Posterior cingulate gyrus (tissue), 11 donors: ENCODE results near the gene ASPG.

ENCODE experiments used
- DNase-seq, 10 donors: peaks; one replicate each; pipeline versions ENCODE4 v3.0.0 to v3.0.0-alpha.2; 2020 to 2021; ENCODE audit warnings: mixed read lengths in 3 of 10
- intact Hi-C: fragments of 100-400 bp; cut with DNase I; formaldehyde crosslinking; loops from one replicate; pipeline ENCODE4 v1.15.1; 2023

The ASPG gene

GRCh38 chr14:104091927-104092771, 6.6 kb downstream of the ASPG start:
- intact Hi-C loops, result loop anchor here (5.0 kb wide), 1 partner anchor 40 kb away; no protein-coding TSS in a partner anchor

DNA sequence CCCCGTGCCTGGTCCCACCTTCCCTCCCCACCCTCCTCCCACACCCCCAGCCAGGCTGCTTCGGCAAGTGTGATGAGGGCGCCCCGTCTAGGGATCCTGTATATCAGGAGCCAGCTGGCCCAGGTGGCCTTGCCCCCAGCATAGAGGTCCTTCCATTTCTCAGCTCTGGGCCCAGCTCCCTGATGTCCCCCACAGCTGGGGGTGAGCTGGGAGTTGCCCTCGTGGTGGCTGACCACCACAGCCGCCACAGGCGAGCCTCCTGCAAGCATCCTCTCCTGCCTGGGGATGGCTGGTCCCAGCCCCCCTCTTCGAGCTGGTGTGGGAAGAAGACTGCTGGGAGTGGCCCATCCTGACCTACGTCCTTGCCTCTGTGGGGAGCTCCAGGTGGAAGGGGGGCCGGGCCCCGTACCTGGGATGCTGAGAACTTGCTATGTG, 7.4 kb downstream of the ASPG start:
- DNase-seq, result peak in 5 of 10 donors; percentile 5 to 78 (median 59)
- intact Hi-C loops, result loop anchor here (5.0 kb wide), 1 partner anchor 39 kb away; no protein-coding TSS in a partner anchor

More at GRCh38 chr14:104091927-104092771, 6.6 kb downstream of the ASPG start:
- DNase-seq, result peak in 6 of 10 donors; percentile 5 to 85 (median 48)

DNA sequence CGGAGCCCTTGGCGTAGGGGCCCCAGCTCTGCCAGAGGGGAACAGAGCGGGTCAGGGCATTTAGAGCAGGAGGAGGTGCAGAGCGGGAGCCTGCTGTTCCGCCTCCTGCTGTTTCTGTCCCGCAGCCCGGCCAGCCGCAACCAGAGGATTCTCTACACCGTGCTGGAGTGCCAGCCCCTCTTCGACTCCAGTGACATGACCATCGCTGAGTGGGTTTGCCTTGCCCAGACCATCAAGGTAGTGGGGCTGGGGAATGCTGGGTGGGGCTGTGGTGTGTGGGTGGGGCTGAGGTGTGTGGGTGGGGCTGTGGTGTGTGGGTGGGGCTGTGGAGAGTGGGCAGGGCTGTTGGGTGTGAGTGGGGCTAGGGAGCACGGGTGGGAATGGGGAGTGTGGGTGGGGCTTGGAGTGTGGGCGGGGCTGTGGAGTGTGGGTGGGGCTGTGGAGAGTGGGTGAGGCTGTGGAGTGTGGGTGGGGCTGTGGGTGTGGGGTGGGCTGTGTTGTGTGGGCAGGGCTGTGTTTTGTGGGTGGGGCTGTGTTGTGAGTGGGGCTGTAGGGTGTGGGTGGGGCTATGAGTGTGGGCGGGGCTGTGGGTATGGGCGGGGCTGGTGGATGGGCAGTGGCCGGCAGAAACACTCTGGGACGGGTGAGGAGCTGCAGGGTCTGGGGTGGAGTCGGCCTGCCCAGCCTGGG, 8.0 kb downstream of the ASPG start:
- peak in 5 of 10 donors; percentile 4 to 68 (median 44) for DNase-seq
- intact Hi-C loops, result loop anchor here (5.0 kb wide), 1 partner anchor 39 kb away; no protein-coding TSS in a partner anchor

DNA sequence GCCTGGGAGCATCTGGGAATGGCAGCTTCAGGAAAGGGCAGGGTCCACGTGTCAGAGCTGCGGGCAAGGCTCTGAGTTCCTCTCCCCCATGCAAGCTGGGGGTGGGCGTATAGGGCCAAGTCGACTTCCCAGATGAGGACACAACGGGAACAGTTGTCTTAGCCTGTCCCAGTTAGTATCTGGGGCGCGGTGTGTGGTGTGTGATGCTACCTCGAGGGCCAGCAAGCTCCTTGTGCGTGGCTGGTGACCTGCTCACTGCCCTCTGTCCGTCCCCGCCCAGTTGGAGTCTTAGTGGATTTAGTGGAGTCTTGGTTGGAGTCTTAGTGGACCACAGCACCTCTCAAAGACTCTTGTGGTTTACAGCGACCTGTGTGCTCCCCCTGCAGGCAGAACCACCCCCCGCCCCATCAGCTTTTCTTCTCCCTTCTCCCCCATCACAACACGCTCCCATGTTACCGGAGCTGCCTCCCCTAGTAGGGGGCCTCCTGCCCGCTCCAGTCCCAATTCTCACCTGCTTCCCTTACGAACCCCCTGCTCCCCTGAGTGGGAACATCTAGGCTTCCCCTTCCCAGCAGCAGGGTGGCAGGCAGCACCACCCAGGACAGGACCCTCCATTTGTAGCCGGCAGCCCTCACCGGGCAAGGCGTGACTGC, 8.7 kb downstream of the ASPG start:
- intact Hi-C loops, result loop anchor here (5.0 kb wide), 1 partner anchor 38 kb away; no protein-coding TSS in a partner anchor
- DNase-seq, result peak in 4 of 10 donors; percentile 5 to 79 (median 51)

- DNase-seq, result peak; percentile 47 to 95 (median 75)
- intact Hi-C loops, result loop anchor here (5.0 kb wide), 1 partner anchor 37 kb away; no protein-coding TSS in a partner anchor
Observed at GRCh38 chr14:104094709-104095425, 9.4 kb downstream of the ASPG start.

GRCh38 chr14:104095426-104096310, 10.2 kb downstream of the ASPG start:
- intact Hi-C loops, result no loop called here
- peak in 4 of 10 donors; percentile 5 to 82 (median 61) for DNase-seq

- peak in 3 of 10 donors; percentile 47 to 65 (median 52) for DNase-seq
- intact Hi-C loops, result no loop called here
Observed at GRCh38 chr14:104096318-104096717, 10.8 kb downstream of the ASPG start.

DNA sequence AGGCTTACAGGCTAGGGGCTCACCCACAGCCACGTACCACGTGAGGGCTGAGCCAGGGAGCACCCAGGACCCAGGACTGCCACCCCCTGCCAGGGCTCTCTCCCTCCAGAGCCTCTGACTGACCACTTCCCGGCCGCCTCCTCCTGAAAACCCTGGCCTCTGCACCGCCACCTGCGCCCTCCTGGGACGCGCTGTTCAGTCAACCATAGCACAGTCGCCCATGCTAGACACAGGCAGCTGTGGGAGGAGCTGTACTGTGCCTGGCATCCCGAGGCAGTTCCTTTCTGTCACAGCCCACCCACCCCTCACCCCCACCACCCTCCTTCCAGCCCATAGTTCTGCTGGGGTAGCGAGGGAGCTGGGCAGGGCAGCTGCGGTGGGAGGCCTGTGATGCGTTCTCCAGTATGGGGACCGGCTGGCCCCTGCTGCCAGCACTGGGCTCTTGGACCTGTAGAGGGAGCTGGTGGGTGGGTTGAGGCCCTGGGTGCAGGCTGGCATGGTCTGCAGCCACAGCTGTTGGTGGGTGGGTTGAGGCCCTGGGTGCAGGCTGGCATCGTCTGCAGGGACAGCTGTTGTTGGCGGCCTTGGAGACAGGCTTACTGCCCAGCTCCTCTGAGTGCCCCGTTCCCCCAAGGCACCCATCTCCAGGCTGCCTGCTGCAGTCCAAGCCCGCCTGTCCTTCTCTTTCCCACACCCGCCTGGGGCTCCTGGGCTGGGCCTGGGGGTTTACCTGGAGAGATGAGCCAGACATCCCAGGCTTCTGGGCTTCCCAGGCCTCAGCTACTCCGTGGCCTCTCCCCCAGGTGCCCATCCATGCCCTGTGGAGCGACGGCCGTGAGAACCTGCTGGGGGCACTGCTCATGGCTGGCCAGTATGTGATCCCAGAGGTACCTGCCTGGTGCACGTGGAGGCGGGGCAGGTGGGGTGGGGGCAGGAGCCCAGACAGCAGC, 11.5 kb downstream of the ASPG start:
- peak in 3 of 10 donors; percentile 78 to 89 (median 87) for DNase-seq
- intact Hi-C loops, result no loop called here

GRCh38 chr14:104098272-104099095, 13.0 kb downstream of the ASPG start:
- intact Hi-C loops, result no loop called here
- peak in 4 of 10 donors; percentile 3 to 83 (median 47) for DNase-seq

DNA sequence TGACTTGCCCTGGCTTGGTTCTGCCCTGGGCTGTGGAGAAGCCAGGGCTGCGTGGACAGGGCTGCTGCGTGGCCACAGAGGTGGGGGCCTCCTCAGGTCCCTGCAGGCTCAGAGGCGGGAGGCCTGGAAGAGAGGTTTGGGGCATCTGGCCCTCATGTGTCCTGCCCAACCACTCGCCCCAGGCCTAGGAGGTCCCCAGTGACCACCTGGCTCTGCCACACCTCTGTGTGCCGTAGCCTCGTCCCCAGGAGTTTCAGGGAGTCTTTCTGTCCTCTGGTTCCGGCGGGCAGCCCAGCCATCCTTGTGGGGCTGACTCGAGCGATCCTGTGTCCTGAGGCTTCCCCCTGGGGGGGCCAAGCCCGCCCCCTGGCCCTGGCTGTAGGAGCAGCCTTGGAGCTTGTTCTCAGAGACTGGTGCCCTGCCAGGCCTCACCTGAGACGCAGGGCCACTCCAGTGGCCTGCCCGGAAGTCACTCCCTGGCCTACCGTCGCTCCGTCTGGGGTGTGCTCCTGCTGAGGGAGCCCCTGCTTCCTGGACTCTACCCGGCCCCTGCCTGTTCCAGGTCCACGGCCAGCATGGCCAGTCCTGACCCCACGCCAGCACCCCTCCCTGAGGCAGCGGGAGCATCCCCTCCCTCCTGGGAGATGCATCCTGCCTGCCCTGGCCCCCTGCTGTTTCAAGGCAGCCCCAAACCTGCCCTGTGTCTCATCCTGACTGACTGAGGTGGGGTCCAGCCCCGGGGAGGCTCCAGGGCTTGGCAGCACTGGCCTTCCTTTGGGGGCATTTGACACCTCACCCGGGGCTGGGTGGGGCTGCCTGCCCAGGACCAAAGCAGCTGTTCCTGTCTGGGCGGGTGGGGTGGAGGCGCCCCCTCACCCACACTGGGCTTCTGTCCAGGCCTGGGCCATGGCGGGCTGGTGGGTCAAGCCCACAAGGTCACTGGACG, 13.9 kb downstream of the ASPG start:
- peak in 4 of 10 donors; percentile 3 to 74 (median 64) for DNase-seq
- intact Hi-C loops, result no loop called here

DNA sequence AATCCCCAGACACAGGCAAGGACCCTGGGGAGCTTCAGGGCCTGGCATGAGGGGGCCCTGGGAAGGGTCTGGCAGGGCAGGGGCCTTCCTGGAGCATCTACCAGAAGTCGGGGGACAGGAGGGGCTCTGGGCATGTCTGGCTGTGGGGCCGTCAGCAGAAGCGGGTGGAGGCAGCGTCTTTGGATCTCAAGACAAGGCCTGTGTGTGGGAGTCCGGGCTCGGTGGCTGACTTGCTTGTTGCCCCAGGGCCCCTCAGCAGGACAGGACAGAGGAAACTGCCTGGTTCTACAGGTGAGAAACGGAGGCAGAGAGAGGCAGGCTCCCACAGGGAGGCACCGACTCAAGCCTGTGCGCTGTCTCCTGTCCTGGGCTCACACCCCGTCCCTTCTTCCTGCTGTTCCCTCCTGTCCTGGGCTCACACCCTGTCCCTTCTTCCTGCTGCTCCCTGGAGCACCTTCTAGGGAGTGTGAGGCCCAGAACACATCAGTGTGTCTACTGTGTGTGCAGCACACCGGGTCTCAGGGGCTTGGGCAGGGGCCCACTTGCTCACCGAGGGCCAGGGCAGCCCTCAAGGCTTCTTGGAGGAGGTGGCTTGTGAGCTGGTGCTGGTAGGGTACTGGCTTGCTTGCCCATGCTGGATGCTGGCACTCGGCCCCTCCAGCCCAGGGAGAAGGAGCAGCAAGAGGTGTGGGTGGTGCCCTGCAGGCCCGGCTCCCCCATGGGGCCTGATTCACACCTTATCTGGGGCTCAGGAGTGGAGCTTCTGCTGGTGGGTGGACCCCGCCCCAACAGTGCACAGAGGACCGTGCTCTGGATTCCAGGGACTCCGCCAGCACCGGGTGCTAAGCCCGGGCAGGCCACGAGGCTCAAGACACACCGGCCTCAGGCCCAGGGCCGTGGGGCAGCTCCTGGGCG, 14.9 kb downstream of the ASPG start:
- peak in 4 of 10 donors; percentile 4 to 83 (median 68) for DNase-seq
- intact Hi-C loops, result no loop called here

DNA sequence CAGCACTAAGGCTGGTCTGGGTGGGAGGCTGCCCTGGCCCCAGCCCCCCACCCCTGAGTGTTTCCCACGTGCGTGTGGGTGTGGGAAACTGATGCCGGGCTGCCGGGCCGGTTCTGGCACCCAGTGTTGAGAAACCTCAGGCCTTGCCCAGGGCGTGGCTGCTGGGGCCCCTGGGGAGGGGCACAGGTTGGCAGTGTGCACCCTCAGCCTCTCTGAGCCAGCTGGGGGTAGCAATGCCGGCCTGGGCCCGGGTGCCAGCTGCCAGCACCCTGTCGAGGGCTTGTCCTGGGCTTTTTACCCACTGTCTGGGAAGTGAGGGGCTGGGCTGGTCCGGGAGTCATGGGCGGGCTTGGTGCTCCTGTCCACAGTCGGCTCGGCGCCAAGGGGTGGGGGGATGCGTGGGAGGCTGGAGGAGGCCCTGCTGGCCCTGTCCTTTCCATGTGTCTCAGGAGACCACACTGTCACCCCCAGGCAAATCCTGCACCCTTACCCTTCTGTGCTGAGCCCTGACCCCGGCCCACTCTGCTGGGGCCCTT, 15.7 kb downstream of the ASPG start:
- intact Hi-C loops, result no loop called here
- DNase-seq, result peak in 4 of 10 donors; percentile 16 to 83 (median 76)

GRCh38 chr14:104101651-104102281, 16.3 kb downstream of the ASPG start:
- DNase-seq, result peak in 3 of 10 donors; percentile 48 to 64 (median 53)

More at GRCh38 chr14:104101651-104102281, 16.3 kb downstream of the ASPG start:
- intact Hi-C loops, result no loop called here
